DOHH2 (cell line): ENCODE measurements around the gene MLXIPL.

ENCODE experiments used
- H3F3A ChIP-seq: fragments of 200-600 bp; sonication (generic), shearing (Covaris generic); 2 replicates; pipeline ENCODE4 v1.6.0; 2016; ENCODE audit warnings: antibody characterized with exemption, mild to moderate bottlenecking; ENCODE audit not compliant: control insufficient read depth, insufficient read depth
- H3K27ac ChIP-seq: fragments of 200-600 bp; sonication (generic); 2 replicates; pipeline ENCODE4 v1.5.1; 2014; ENCODE audit warnings: low read depth, mild to moderate bottlenecking, low read length, moderate library complexity
- H3K27me3 ChIP-seq: fragments of 200-600 bp; sonication (generic); 2 replicates; pipeline ENCODE4 v1.6.1; 2014; ENCODE audit warnings: mild to moderate bottlenecking, low read length, mixed read lengths; ENCODE audit not compliant: control insufficient read depth
- H3K36me3 ChIP-seq: fragments of 200-600 bp; sonication (generic); 2 replicates; pipeline ENCODE4 v1.6.1; 2014; ENCODE audit warnings: mild to moderate bottlenecking, low read length, moderate library complexity, mixed read lengths; ENCODE audit not compliant: control insufficient read depth
- H3K4me1 ChIP-seq: fragments of 200-600 bp; sonication (generic); 2 replicates; pipeline ENCODE4 v1.6.1; 2014; ENCODE audit warnings: mild to moderate bottlenecking, low read length, mixed read lengths; ENCODE audit not compliant: control insufficient read depth
- H3K4me2 ChIP-seq: fragments of 200-600 bp; sonication (generic); 2 replicates; pipeline ENCODE4 v1.6.0; 2014; ENCODE audit warnings: mild to moderate bottlenecking, low read length, moderate library complexity
- H3K4me3 ChIP-seq: fragments of 200-600 bp; sonication (generic); 2 replicates; pipeline ENCODE4 v1.5.1; 2014; ENCODE audit warnings: mild to moderate bottlenecking, low read length, mixed read lengths
- H3K79me2 ChIP-seq: fragments of 200-600 bp; sonication (generic); 2 replicates; pipeline ENCODE4 v1.6.1; 2014; ENCODE audit warnings: mild to moderate bottlenecking, low read length, mixed read lengths; ENCODE audit not compliant: control insufficient read depth
- H3K9me2 ChIP-seq: fragments of 200-600 bp; sonication (generic); replicated peaks from 2 replicates; pipeline ENCODE4 v1.6.1; 2014; ENCODE audit warnings: mild to moderate bottlenecking, low read length, mixed read lengths; ENCODE audit not compliant: control insufficient read depth
- H3K9me3 ChIP-seq: fragments of 200-600 bp; sonication (generic); 2 replicates; pipeline ENCODE4 v1.6.1; 2014; ENCODE audit warnings: antibody characterized with exemption, low read length, mixed read lengths; ENCODE audit not compliant: control insufficient read depth, insufficient read depth
- H4K20me1 ChIP-seq: fragments of 200-600 bp; sonication (generic); 2 replicates; pipeline ENCODE4 v1.6.0; 2014; ENCODE audit warnings: low read depth, mild to moderate bottlenecking, antibody characterized with exemption, low read length, moderate library complexity; ENCODE audit not compliant: control insufficient read depth, insufficient read depth
- CTCF ChIP-seq: fragments of 200-600 bp; sonication (generic); IDR thresholded peaks from one replicate; pipeline ENCODE4 v1.5.1; 2014; ENCODE audit warnings: antibody characterized with exemption, mild to moderate bottlenecking, low read depth, low read length; ENCODE audit not compliant: poor library complexity, severe bottlenecking
- EZH2phosphoT487 ChIP-seq: fragments of 200-600 bp; sonication (generic); IDR thresholded peaks from 2 replicates; pipeline ENCODE4 v1.6.1; 2017; ENCODE audit warnings: borderline replicate concordance, mild to moderate bottlenecking, antibody characterized with exemption, low read length, moderate library complexity, mixed read lengths

The MLXIPL gene

GRCh38 chr7:73649576-73649975 is 25.3 kb upstream of the MLXIPL start:
- H3K9me3 ChIP-seq = no peaks in the 10 kb centered on the region
- no peaks in the 10 kb centered on the region for H3K36me3 ChIP-seq
- no peak overlapping the region for H3K27ac ChIP-seq
- H3K79me2 ChIP-seq = no peaks in the 10 kb centered on the region
- H3K9me2 ChIP-seq = no peaks in the 10 kb centered on the region
- peaks cover 5% of the 10 kb centered on the region for H3K4me1 ChIP-seq
- no peak overlapping the region for H3K4me3 ChIP-seq
- H3F3A ChIP-seq = no peaks in the 10 kb centered on the region
- 0 out of 2 replicates have a peak, but pooled peaks cover 3% of the 10 kb centered on the region for H4K20me1 ChIP-seq
- TF ChIP-seq CTCF (no peak), EZH2phosphoT487 (no peak)
- no peak overlapping the region for H3K4me2 ChIP-seq
- peaks cover 60% of the 10 kb centered on the region for H3K27me3 ChIP-seq

DNA sequence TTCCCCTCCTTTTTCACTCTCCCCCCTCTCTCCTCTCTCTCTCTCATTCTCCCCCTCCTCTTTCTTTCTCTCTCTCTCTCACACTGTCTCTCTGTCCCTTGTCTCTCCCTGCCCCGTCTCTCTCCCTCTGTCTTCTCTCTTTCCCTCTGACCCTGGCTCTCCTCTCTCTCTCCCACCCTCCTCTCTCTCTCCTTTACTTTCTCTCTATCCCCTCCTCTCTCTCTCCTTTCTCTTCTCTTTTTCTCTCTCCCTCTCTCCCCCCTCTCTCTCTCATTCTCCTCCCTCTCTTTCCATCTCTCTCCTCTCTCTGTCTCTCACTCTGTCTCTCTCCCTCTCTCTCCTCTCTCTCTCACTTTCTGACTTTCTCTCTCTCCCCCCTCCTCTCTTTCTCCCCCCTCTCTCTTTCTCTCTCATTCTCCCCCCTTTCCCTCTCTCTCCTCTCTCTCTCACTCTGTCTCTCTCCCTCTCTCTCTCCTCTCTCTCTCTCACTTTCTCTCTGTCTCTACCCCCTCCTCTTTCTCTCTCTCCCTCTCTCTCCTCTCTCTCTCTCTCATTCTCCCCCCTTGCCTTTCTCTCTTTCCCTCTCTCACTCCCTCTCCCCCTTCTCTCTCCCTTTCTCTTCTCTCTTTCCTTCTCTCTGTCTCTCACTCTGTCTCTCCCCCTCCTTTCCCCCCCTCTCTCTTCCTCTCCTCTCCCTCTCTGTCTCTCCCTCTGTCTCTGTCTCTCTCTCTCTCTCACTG is 24.4 kb upstream of the MLXIPL start:
- Histone ChIP-seq H3K36me3 (no peaks in the 10 kb centered on the region), H3K4me2 (no peak overlapping the region), H3K79me2 (no peaks in the 10 kb centered on the region), H4K20me1 (0 out of 2 replicates have a peak, but pooled peaks cover 3% of the 10 kb centered on the region), H3K27me3 (peaks cover 64% of the 10 kb centered on the region), H3F3A (no peaks in the 10 kb centered on the region), H3K9me3 (no peaks in the 10 kb centered on the region), H3K27ac (no peak overlapping the region), H3K4me3 (no peak overlapping the region), H3K9me2 (no peaks in the 10 kb centered on the region), H3K4me1 (peaks cover 5% of the 10 kb centered on the region)
- TF ChIP-seq CTCF = no peak
- no peak for TF ChIP-seq EZH2phosphoT487

DNA sequence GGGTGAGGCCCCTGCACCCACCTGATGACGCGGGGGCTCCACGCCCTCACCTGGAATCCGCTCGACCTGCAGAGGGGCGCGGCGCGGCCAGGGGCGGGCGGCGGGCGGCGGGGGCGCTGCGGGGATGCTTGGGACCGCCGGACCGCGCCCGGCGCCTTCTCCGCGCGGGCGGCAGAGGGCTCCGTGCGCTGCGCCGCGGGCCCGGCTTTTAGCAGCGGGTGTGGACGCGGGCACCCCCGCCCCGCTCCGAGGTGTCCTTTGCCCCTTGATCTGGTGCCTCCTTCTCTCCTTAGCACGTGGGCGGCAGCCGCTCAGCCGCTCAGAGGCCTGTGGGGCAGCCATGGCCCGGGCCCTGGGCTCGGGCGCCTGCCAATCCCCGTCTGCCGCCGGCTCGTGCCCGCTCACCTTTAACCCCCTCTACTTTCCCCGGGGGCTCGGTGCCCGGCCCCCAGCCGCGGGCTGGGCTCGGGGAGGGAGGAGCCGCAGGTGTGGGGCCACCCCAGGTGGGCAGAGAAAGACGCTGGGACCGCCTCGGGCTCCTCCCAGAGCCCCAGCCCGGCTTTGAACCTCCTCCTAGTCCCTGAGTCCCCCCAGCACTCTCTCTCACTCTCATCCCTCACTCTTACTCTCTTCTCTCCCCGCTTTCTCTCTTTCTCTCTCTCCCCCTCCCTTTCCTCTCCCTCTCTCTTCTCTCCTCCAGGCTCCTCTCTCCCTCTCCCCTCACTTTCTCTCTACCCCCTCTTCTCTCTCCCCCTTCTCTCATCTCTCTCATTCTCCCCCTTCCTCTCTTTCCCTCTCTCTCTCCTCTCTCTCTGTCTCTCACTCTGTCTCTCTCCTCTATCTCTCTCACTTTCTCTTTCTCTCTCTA is 23.6 kb upstream of the MLXIPL start:
- Histone ChIP-seq H3K9me3 (no peaks in the 10 kb centered on the region), H3F3A (no peaks in the 10 kb centered on the region), H3K36me3 (no peaks in the 10 kb centered on the region), H3K4me3 (peak overlapping the region; percentile 39), H3K9me2 (no peaks in the 10 kb centered on the region), H3K27me3 (peaks cover 64% of the 10 kb centered on the region), H3K4me2 (peak overlapping the region; percentile 57), H3K4me1 (peaks cover 5% of the 10 kb centered on the region), H4K20me1 (0 out of 2 replicates have a peak, but pooled peaks cover 3% of the 10 kb centered on the region), H3K79me2 (no peaks in the 10 kb centered on the region), H3K27ac (no peak overlapping the region)
- peak; percentile 71 for TF ChIP-seq EZH2phosphoT487
- peak; percentile 8 for TF ChIP-seq CTCF
